ENCODE results near the gene DNAJC30. TPM values are rescaled to one million over a fixed set of nuclear protein-coding genes. Genes with fewer than 3 reads are reported as not detected.
"Not testable (repeated sequence)": the region's sequence is repeated elsewhere in the genome, so short reads cannot be mapped to it uniquely, and the experiment has no call there.

The DNAJC30 gene
- total RNA-seq, 3 donors from 2014 or later (not counting 1 experiment from before 2014, with no cell fraction given): 8.7 to 9.9 (median 9.3) TPM

- DNase-seq: no peak
- ATAC-seq: no peak
- 62% methylated on average over 6 of the region's 6 CpGs for WGBS (ENCODE audit: insufficient coverage)
- Mint-ChIP-seq H3K36me3 (no peaks in the 10 kb centered on the region), H3K4me1 (peaks cover 13 to 16% of the 10 kb centered on the region in 2 donors), H3K27me3 (ENCODE audit: low read depth in 2 of 2) (peaks cover 0 to 5% of the 10 kb centered on the region in 2 donors), H3K4me3 (no peak overlapping the region), H3K9me3 (no peaks in the 10 kb centered on the region), H3K27ac (no peak overlapping the region)
- H3K4me1 ChIP-seq (ENCODE audit: control insufficient read depth, insufficient read depth, low read length): peaks cover 19% of the 10 kb centered on the region
- H3K4me3 ChIP-seq (ENCODE audit: low read length): no peak overlapping the region
- no peaks in the 10 kb centered on the region for H3K9me3 ChIP-seq (ENCODE audit: control insufficient read depth, insufficient read depth, low read length)
- no peak for TF ChIP-seq CTCF (IDR thresholded peaks at IDR 0.05)
- intact Hi-C loops (cut with micrococcal nuclease): no loop called here
- no peaks in the 10 kb centered on the region for H3K36me3 ChIP-seq (ENCODE audit: control insufficient read depth, insufficient read depth, low read length)
- H3K27me3 ChIP-seq (ENCODE audit: control insufficient read depth, insufficient read depth, low read length): peaks cover 2% of the 10 kb centered on the region
- H3K27ac ChIP-seq (ENCODE audit: low read length): no peak overlapping the region
Observed at GRCh38 chr7:73722785-73723184, 39.5 kb upstream of the DNAJC30 start.

- H3K36me3 ChIP-seq (ENCODE audit: control insufficient read depth, insufficient read depth, low read length); H3K9me3 ChIP-seq (ENCODE audit: control insufficient read depth, insufficient read depth, low read length); H3K27me3 ChIP-seq (ENCODE audit: control insufficient read depth, insufficient read depth, low read length); intact Hi-C loops (cut with micrococcal nuclease); H3K27ac ChIP-seq (ENCODE audit: low read length); DNase-seq; ATAC-seq; H3K4me3 Mint-ChIP-seq; H3K27me3 Mint-ChIP-seq (ENCODE audit: low read depth in 2 of 2); H3K4me3 ChIP-seq (ENCODE audit: low read length); H3K36me3 Mint-ChIP-seq; H3K27ac Mint-ChIP-seq; H3K9me3 Mint-ChIP-seq: not testable (repeated sequence)
- 84% methylated on average over 4 of the region's 4 CpGs for WGBS (ENCODE audit: insufficient coverage)
- H3K4me1 Mint-ChIP-seq: peaks cover 17 to 22% of the 10 kb centered on the region in 2 donors
- H3K4me1 ChIP-seq (ENCODE audit: control insufficient read depth, insufficient read depth, low read length): peaks cover 25% of the 10 kb centered on the region
Observed at GRCh38 chr7:73722182-73722581, 38.9 kb upstream of the DNAJC30 start.

- H3K27ac Mint-ChIP-seq: no peak overlapping the region
- peaks cover 0 to 5% of the 10 kb centered on the region in 2 donors for H3K27me3 Mint-ChIP-seq (ENCODE audit: low read depth in 2 of 2)
Observed at GRCh38 chr7:73721377-73721817, 38.1 kb upstream of the DNAJC30 start.

GRCh38 chr7:73720443-73720842 is 37.2 kb upstream of the DNAJC30 start:
- Mint-ChIP-seq H3K4me3 (peak overlapping the region; percentile 83), H3K27ac (peak overlapping the region; percentile 26 to 28), H3K4me1 (peaks cover 24 to 31% of the 10 kb centered on the region in 2 donors)
- H3K27ac ChIP-seq (ENCODE audit: low read length); H3K36me3 Mint-ChIP-seq; DNase-seq; H3K4me3 ChIP-seq (ENCODE audit: low read length); H3K9me3 Mint-ChIP-seq; H3K36me3 ChIP-seq (ENCODE audit: control insufficient read depth, insufficient read depth, low read length); H3K9me3 ChIP-seq (ENCODE audit: control insufficient read depth, insufficient read depth, low read length); ATAC-seq; H3K27me3 ChIP-seq (ENCODE audit: control insufficient read depth, insufficient read depth, low read length); H3K27me3 Mint-ChIP-seq (ENCODE audit: low read depth in 2 of 2); intact Hi-C loops (cut with micrococcal nuclease): not testable (repeated sequence)
- H3K4me1 ChIP-seq (ENCODE audit: control insufficient read depth, insufficient read depth, low read length): peaks cover 42% of the 10 kb centered on the region
- WGBS (ENCODE audit: insufficient coverage): 85% methylated on average over 8 of the region's 9 CpGs

More at GRCh38 chr7:73721377-73721817, 38.1 kb upstream of the DNAJC30 start:
- no peak overlapping the region for H3K27ac ChIP-seq (ENCODE audit: low read length)
- no peak for DNase-seq
- intact Hi-C loops (cut with micrococcal nuclease): no loop called here
- H3K36me3 ChIP-seq (ENCODE audit: control insufficient read depth, insufficient read depth, low read length): no peaks in the 10 kb centered on the region
- no peak for ATAC-seq
- H3K4me1 ChIP-seq (ENCODE audit: control insufficient read depth, insufficient read depth, low read length): peaks cover 33% of the 10 kb centered on the region
- no peak for TF ChIP-seq CTCF (IDR thresholded peaks at IDR 0.05)
- H3K9me3 ChIP-seq (ENCODE audit: control insufficient read depth, insufficient read depth, low read length): no peaks in the 10 kb centered on the region
- 98% methylated on average over 3 of the region's 3 CpGs for WGBS (ENCODE audit: insufficient coverage)
- no peaks in the 10 kb centered on the region for H3K36me3 Mint-ChIP-seq
- H3K27me3 ChIP-seq (ENCODE audit: control insufficient read depth, insufficient read depth, low read length): no peaks in the 10 kb centered on the region
- H3K4me3 ChIP-seq (ENCODE audit: low read length): no peak overlapping the region
- H3K4me3 Mint-ChIP-seq: peak overlapping the region; percentile 67
- peaks cover 22 to 30% of the 10 kb centered on the region in 2 donors for H3K4me1 Mint-ChIP-seq
- H3K9me3 Mint-ChIP-seq: no peaks in the 10 kb centered on the region

Data from natural killer cell (primary cell).